OCI-LY3 (cell line): ENCODE results near the gene CETP.
A peak's percentile ranks its signal among the peaks of the same experiment; 100 is the strongest.

Source experiments
- H2AFZ ChIP-seq: fragments of 200-600, 300-600 bp; shearing (Covaris generic); 2 replicates; pipeline ENCODE4 v1.6.0; 2014; ENCODE audit warnings: antibody characterized with exemption, low read depth, low read length
- H3K27ac ChIP-seq: fragments of 200-600, 300-600 bp; sonication (generic); 2 replicates; pipeline ENCODE4 v1.5.1; 2014; ENCODE audit warnings: mild to moderate bottlenecking, low read length, moderate library complexity, mixed read lengths
- H3K27me3 ChIP-seq: fragments of 200-600, 300-600 bp; sonication (generic); 2 replicates; pipeline ENCODE4 v1.6.1; 2014; ENCODE audit warnings: low read depth, low read length, mixed read lengths
- H3K36me3 ChIP-seq: fragments of 200-600, 300-600 bp; sonication (generic); replicated peaks from 2 replicates; pipeline ENCODE3; 2014; ENCODE audit warnings: low read depth, low read length, mixed read lengths
- H3K4me1 ChIP-seq: fragments of 300-600, 200-600 bp; sonication (generic); 2 replicates; pipeline ENCODE4 v1.6.1; 2014; ENCODE audit warnings: low read length, mixed read lengths
- H3K4me2 ChIP-seq: fragments of 200-600, 300-600 bp; sonication (generic); 2 replicates; pipeline ENCODE4 v1.6.1; 2014; ENCODE audit warnings: low read length, mixed read lengths
- H3K4me3 ChIP-seq: fragments of 300-600, 200-600 bp; sonication (generic); 2 replicates; pipeline ENCODE4 v1.5.1; 2014; ENCODE audit warnings: antibody characterized with exemption, mild to moderate bottlenecking, low read length, moderate library complexity
- H3K79me2 ChIP-seq: fragments of 300-600, 200-600 bp; shearing (Covaris generic); 2 replicates; pipeline ENCODE4 v1.6.1; 2014; ENCODE audit warnings: mild to moderate bottlenecking, low read length, mixed read lengths
- H3K9ac ChIP-seq: fragments of 300-600, 200-600 bp; shearing (Covaris generic); 2 replicates; pipeline ENCODE4 v1.6.0; 2014; ENCODE audit warnings: mild to moderate bottlenecking, low read length, moderate library complexity
- H3K9me3 ChIP-seq: fragments of 200-600, 300-600 bp; shearing (Covaris generic); 2 replicates; pipeline ENCODE4 v1.6.1; 2014; ENCODE audit warnings: low read length, mixed read lengths; ENCODE audit not compliant: insufficient read depth
- H4K20me1 ChIP-seq: fragments of 200-600, 300-600 bp; sonication (generic); 2 replicates; pipeline ENCODE4 v1.6.1; 2016; ENCODE audit warnings: low read length, mixed read lengths; ENCODE audit not compliant: insufficient read depth
- CTCF ChIP-seq: fragments of 200-600, 300-600 bp; sonication (generic); IDR thresholded peaks from 2 replicates; pipeline ENCODE4 v1.5.1; 2014; ENCODE audit warnings: antibody characterized with exemption, low read length, low read depth
- EZH2phosphoT487 ChIP-seq: fragments of 200-600 bp; shearing (Covaris generic); IDR thresholded peaks from 2 replicates; pipeline ENCODE4 v1.6.1; 2018; ENCODE audit warnings: antibody characterized with exemption, mixed run types, low read depth

The CETP gene

GRCh38 chr16:56916571-56917403 lies 45.0 kb upstream of the CETP start:
- Histone ChIP-seq H3K4me1 (peaks cover 77% of the 10 kb centered on the region), H3K79me2 (no peaks in the 10 kb centered on the region), H3K36me3 (no peaks in the 10 kb centered on the region), H3K27me3 (no peaks in the 10 kb centered on the region), H3K4me2 (peak overlapping the region; percentile 81), H3K4me3 (peak overlapping the region; percentile 53), H3K9ac (peak overlapping the region; percentile 89), H3K27ac (peak overlapping the region; percentile 95), H2AFZ (no peak overlapping the region), H4K20me1 (no peaks in the 10 kb centered on the region), H3K9me3 (no peaks in the 10 kb centered on the region)
- TF ChIP-seq CTCF: no peak
- no peak for TF ChIP-seq EZH2phosphoT487

GRCh38 chr16:56918467-56919012 lies 43.2 kb upstream of the CETP start:
- Histone ChIP-seq H3K27me3 (no peaks in the 10 kb centered on the region), H3K9ac (peak overlapping the region; percentile 76; the same call in 1 of the 2 replicates), H3K9me3 (no peaks in the 10 kb centered on the region), H3K4me3 (no peak overlapping the region), H3K4me2 (peak overlapping the region; percentile 81), H3K4me1 (peaks cover 60% of the 10 kb centered on the region), H4K20me1 (no peaks in the 10 kb centered on the region), H3K27ac (peak overlapping the region; percentile 95), H2AFZ (peak overlapping the region; percentile 16; the same call in 1 of the 2 replicates), H3K79me2 (no peaks in the 10 kb centered on the region), H3K36me3 (no peaks in the 10 kb centered on the region)
- TF ChIP-seq EZH2phosphoT487: no peak
- no peak for TF ChIP-seq CTCF

- Histone ChIP-seq H3K27me3 (no peaks in the 10 kb centered on the region), H3K9ac (peak overlapping the region; percentile 76; the same call in 1 of the 2 replicates), H3K9me3 (no peaks in the 10 kb centered on the region), H3K79me2 (no peaks in the 10 kb centered on the region), H3K27ac (peak overlapping the region; percentile 95; the same call in 1 of the 2 replicates), H4K20me1 (no peaks in the 10 kb centered on the region), H3K36me3 (no peaks in the 10 kb centered on the region), H2AFZ (0 out of 2 replicates have a peak overlapping the region, but pooled peaks have one; percentile 16), H3K4me3 (no peak overlapping the region), H3K4me2 (peak overlapping the region; percentile 81), H3K4me1 (peaks cover 58% of the 10 kb centered on the region)
- no peak for TF ChIP-seq CTCF
- TF ChIP-seq EZH2phosphoT487: no peak
These were observed 42.5 kb upstream of the CETP start for GRCh38 chr16:56919099-56919800.

GRCh38 chr16:56921571-56921970 lies 40.2 kb upstream of the CETP start:
- H3K4me1 ChIP-seq: peaks cover 42% of the 10 kb centered on the region
- H3K9ac ChIP-seq: no peak overlapping the region
- H3K4me2 ChIP-seq: no peak overlapping the region
- no peaks in the 10 kb centered on the region for H3K79me2 ChIP-seq
- H3K27ac ChIP-seq: no peak overlapping the region
- H2AFZ ChIP-seq: no peak overlapping the region
- H3K36me3 ChIP-seq: no peaks in the 10 kb centered on the region
- no peaks in the 10 kb centered on the region for H3K27me3 ChIP-seq
- H3K9me3 ChIP-seq: no peaks in the 10 kb centered on the region
- no peaks in the 10 kb centered on the region for H4K20me1 ChIP-seq
- TF ChIP-seq CTCF (no peak), EZH2phosphoT487 (no peak)
- H3K4me3 ChIP-seq: no peak overlapping the region
